ENCODE results near the gene SELP.
"Not testable (repeated sequence)": the region's sequence is repeated elsewhere in the genome, so short reads cannot be mapped to it uniquely, and the experiment has no call there.

SELP gene

GRCh38 chr1:169630006-169630405 is at the start of gene SELP:
Gene SELP, minus strand, starts transcription at chr1:169630124. Its CDS starts 50 bp downstream, at chr1:169630074.
- no peak for DNase-seq

DNA sequence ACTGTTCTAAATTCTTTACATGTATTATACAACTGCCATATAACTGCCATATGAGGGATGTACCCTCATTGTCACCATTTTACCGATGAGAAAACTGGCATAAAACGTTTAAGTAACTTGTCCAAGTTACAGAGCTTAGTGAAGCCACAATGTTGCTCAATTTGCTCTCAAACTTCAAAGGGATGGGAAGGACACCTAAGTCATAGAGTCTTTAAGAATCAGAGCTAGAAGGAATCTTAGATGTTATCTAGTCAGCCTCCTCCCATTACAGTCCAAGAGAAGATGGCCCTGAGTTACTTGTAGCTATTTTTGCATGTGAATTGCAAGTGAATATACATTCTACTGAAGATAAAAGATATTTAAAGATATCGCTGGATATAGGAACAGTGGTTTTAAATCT is 49.8 kb upstream of the SELP start:
- no peak for DNase-seq

GRCh38 chr1:169676001-169676400 is 46.1 kb upstream of the SELP start:
- DNase-seq, result peak; percentile 57

GRCh38 chr1:169670836-169671235 is 40.9 kb upstream of the SELP start:
- DNase-seq, result no peak

DNA sequence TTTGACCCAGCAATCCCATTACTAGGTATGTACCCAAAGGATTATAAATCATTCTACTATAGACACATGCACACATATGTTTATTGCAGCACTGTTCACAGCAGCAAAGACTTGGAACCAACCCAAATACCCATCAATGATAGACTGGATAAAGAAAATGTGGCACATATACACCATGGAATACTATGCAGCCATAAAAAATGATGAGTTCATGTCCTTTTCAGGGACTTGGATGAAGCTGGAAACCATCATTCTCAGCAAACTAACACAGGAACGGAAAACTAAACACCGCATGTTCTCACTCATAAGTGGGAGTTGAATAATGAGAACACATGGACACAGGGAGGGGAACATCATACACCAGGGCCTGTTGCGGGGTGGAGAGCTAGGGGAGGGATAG is 40.3 kb upstream of the SELP start:
- DNase-seq, result not testable (repeated sequence)

DNA sequence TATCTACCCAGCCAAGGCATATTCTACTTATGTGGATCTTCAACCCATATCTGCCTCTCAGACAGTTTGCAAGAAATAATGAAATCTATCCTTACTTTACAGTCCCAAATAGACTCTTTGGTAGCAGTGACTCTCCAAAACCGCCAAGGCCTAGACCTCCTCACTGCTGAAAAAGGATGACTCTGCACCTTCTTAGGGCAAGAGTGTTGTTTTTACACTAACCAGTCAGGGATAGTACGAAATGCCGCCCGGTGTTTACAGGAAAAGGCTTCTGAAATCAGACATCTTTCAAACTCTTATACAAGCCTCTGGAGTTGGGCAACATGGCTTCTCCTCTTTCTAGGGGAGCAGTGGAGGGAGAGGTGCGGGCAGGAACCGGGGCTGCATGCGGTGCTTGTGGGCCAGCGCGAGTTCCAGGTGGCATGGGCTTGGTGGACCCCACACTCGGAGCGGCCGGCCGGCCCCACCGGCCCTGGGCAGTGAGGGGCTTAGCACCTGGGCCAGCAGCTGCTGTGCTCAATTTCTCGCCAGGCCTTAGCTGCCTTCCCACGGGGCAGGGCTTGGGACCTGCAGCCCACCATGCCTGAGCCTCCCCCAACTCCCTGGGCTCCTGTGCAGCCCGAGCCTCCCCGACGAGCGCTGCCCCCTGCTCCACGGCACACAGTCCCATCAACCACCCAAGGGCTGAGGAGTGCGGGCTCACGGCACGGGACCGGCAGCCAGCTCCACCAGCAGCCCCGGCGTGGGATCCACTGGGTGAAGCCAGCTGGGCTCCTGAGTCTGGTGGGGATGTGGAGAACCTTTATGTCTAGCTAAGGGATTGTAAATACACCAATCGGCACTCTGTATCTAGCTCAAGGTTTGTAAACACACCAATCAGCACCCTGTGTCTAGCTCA is 38.0 kb upstream of the SELP start:
- not testable (repeated sequence) for DNase-seq

- not testable (repeated sequence) for DNase-seq
These were observed 37.3 kb upstream of the SELP start for GRCh38 chr1:169667227-169667639.

DNA sequence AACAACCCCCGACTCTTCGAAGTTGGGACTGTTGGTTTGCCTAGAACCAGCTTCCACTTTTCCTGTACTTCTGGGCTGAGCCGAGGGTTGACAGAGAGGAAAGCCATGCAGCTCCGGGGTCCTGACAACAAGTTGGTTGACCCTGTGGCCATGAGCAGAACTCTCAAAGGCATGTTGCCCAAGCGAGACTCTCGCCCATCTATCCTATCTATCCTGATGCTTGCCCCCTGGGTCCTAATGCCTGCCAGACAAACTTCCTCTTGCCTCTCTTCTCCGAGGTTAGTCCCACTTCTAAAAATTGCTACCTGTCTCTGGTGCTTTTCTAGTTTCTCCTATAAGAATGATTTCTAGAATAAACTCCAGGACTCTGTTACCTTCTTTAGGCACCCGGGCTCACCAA is 32.8 kb upstream of the SELP start:
- not testable (repeated sequence) for DNase-seq

GRCh38 chr1:169661066-169661465 is 31.1 kb upstream of the SELP start:
- DNase-seq, result not testable (repeated sequence)

DNA sequence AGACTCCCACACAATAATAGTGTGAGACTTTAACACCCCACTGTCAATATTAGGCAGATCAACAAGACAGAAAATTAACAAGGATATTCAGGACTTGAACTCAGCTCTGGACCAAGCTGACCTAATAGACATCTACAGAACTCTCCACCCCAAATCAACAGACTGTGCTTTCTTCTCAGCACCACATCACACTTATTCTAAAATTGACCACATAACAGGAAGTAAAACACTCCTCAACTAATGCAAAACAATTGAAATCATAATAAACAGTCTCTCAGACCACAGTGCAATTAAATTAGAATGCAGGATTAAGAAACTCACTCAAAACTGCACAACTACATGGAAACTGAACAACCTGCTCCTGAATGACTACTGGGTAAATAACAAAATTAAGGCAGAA is 28.9 kb upstream of the SELP start:
- DNase-seq, result not testable (repeated sequence)

- DNase-seq, result no peak
These were observed 23.9 kb upstream of the SELP start for GRCh38 chr1:169653873-169654272.

DNA sequence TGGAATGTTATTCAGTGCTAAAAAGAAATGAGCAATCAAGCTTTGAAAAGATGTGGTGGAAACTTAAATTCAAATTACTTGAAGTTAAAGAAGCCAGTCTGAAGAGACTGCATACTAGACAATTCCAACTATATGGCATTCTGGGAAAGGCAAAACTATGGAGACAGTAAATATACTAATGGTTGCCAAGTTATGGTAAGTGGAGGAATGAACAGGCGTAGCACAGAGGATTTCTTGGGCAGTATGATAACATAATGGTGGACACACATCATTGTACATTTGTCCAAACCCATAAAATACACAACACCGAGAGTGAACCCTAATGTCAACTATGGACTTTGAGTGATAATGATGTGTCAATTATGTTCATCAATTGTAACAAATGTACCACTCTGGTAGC is 21.1 kb upstream of the SELP start:
- DNase-seq, result no peak

DNA sequence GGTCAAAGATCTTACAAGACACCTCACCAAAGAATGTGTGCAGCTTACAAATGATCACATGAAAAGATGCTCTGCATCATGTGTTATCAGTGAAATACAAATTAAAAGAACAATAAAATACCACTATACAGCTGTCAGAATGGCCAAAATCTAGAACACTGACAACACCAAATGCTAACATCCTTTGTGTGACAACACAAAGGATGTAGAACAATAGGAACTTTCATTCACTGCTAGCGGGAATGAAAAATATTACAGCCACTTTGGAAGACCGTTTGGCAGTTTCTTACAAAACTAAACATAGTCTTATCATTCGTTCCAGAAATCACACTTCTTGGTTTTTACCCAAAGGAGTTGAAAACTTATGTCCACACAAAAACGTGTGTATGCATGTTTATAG is 20.6 kb upstream of the SELP start:
- DNase-seq, result no peak

GRCh38 chr1:169648709-169649108 is 18.8 kb upstream of the SELP start:
- no peak for DNase-seq

DNA sequence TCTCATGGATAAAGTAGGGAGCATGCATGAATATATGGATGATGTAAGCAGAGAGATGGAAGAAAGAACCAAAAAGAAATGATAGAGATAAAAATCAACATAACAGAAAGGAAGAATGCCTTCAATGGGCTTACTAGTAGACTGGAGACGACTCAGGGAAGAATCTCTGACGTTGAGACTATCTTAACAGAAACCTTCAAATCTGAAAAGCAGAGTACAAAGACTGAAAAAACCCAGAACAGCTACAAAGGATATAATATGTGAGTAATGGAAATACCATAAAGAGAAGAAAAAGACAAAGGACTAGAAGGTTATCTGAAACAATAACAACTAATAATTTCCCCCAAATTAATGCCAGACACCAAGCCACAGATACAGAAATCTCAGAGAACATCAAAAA is 18.3 kb upstream of the SELP start:
- DNase-seq, result no peak

DNA sequence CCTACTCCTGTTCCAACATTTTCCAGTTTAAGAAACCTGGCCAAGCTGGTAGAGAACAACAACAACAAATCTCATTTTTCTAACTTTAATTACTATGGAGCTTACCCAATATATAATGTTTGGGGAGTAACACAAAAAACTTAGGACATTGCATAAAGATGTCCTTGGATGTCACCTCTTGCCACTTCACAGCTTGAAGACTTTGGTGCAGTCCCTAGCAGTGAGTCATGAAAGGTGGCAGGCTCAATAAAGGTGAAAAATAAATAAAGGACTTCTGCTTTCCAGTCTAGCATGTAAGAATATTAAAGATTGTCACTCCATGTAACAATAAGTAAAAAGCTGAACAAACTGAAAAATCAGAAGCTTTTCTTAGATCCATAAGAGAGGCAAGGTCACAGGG is 17.6 kb upstream of the SELP start:
- no peak for DNase-seq

DNA sequence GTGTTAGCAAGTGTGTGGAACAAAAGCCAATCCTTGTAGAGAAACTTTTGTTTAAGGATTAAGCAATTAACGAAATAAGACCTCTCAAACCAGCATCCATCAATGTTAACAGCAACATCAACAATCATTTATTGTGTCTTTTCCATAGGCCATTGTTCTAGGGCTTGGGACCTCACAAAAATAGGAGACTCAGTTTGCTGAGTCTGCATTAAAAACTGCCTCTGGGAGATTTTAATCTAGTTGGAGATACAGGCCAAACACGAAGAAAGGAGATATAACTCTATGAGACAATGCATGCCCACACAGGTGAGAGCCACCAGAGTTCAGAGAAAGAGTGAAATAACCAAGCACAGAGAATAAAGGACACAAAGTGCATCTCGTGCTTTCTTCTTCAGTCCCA is 14.4 kb upstream of the SELP start:
- no peak for DNase-seq

- no peak for DNase-seq
These were observed 5.0 kb upstream of the SELP start for GRCh38 chr1:169634877-169635276.

DNA sequence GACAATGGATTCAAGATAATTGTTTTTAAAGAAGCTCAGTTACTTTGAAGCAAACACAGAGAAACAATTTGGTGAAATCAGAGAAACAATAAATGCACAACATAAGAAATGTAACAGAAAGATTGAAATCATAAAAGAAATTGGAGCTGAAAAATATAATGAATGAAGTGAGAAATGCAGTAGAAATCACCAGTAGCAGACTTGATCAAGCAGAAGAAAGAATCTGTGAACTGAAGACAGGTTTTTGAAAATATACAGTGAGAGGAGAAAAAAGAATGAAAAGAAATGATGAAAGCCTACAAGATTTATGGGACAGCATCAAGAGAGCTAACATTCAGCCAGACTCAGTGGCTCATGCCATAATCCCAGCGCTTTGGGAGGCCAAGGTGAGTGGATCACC is 4.2 kb upstream of the SELP start:
- no peak for DNase-seq

DNA sequence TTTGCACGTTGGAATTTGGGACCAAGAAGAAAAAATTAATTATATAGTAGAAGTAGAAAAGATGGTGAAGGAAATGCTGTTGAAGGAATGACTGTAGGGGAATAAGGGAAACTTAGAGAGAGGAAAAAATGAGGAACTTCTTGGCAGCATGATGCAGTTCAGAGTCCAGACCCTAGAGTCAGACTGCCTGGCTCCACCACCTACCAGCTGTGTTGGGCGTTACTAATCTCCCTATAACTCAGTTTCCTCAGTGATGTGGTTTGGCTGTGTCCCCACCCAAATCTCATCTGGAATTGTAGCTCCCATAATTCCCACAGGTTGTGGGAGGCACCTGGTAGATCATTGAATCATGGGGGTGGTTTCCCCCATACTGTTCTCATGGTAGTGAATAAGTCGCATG is 1.3 kb upstream of the SELP start:
- DNase-seq, result no peak

DNA sequence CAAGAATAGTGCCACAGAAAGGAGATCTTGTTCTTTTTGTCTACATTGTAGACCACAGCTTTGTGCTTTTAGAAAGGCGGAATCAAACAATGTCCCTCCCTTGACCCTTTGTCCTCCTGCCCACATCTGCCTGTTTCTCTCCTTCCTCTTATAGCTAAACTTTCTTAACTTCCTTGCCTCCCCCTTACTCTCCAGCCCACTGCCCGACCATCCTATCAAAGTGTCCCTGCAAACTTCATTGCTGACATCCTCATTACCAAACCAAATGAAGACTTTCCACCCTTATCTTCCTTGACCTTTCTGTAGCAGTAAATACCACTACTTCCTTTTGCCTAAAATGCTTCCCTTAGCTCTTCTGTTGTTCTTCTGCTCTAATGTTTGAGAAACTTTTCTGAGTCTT is 5.0 kb downstream of the SELP start:
- no peak for DNase-seq

GRCh38 chr1:169624122-169624521 is 5.8 kb downstream of the SELP start:
- no peak for DNase-seq

DNA sequence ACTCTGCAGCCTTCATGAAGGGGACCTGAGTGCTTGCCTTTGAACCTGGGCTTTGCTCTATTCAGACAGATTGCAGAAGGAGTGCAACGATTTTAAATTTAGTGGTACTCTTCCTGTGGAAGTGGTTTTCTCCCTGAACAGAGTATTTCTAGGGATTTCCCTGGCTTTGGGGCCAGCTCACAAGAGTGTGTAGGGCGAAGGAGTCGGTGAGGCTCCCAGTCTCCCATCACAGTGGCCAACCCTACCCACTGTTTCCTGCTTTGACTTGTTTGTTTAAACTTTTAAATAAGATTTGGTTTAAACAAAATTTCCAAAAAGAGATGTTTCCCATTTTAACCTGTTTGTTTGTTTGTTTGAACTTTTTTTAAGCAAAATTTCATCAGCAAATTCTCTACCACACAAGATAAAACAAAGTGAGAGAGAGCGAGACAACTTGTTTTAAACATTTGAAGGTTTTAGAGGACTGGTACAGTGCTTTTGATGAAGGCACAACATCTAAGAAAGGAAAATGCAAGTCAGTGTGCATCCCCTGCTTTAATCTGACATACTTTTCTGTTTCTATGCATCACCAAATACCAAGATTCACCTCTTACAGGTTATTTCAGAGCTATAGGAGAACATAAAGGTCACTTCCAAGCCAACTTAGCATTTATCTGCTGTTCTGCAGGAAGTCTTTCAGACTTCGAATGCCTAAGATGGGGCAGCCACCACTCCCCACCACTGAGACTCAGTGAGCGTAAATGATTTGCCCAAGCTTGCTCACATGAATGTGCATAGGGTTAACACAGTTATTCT is 6.6 kb downstream of the SELP start:
- no peak for DNase-seq

DNA sequence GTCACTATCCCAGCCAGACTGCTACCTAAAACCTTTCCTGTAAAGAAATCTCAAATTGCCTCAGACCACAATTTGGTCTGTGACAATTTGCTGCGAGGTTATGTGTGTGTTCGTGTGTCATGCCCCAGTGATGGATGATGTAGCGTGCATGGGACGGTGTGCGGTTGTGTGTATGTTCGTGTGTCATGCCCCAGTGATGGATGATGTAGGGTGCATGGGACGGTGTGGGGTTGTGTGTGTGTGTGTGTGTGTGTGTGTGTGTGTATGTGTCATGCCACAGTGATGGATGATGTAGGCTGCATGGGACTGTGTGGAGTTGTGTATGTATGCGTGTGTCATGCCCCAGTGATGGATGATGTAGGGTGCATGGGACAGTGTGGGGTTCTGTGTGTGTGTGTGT is 9.4 kb downstream of the SELP start:
- no peak for DNase-seq
